SKM-1 (cell line): ENCODE results near the gene PRR5L.

ENCODE experiments used
- DNase-seq: peaks from one replicate; lab custom pipeline; 2025; ENCODE audit not compliant: unreplicated experiment; lab: John Stamatoyannopoulos, UW

Gene PRR5L

GRCh38 chr11:36431429-36432092, 135.5 kb downstream of the PRR5L start:
- no peak for DNase-seq

- DNase-seq = no peak
Measured at GRCh38 chr11:36432093-36432469, 136.0 kb downstream of the PRR5L start.

GRCh38 chr11:36432738-36433137, 136.7 kb downstream of the PRR5L start:
- DNase-seq = no peak

GRCh38 chr11:36436064-36436463, 140.0 kb downstream of the PRR5L start:
- DNase-seq = no peak

- DNase-seq = no peak
Measured at GRCh38 chr11:36436589-36436988, 140.5 kb downstream of the PRR5L start.

- DNase-seq = no peak
Measured at GRCh38 chr11:36437413-36437812, 141.3 kb downstream of the PRR5L start.

GRCh38 chr11:36438126-36438525, 142.0 kb downstream of the PRR5L start:
- DNase-seq = no peak

GRCh38 chr11:36441610-36442208, 145.6 kb downstream of the PRR5L start:
- no peak for DNase-seq

GRCh38 chr11:36443661-36444060, 147.6 kb downstream of the PRR5L start:
- DNase-seq = no peak

GRCh38 chr11:36446135-36446534, 150.0 kb downstream of the PRR5L start:
- no peak for DNase-seq

- no peak for DNase-seq
Measured at GRCh38 chr11:36447514-36447913, 151.4 kb downstream of the PRR5L start.

GRCh38 chr11:36447947-36448346, 151.9 kb downstream of the PRR5L start:
- DNase-seq = no peak

- DNase-seq = no peak
Measured at GRCh38 chr11:36449561-36450096, 153.5 kb downstream of the PRR5L start.

GRCh38 chr11:36450110-36450572, 154.1 kb downstream of the PRR5L start:
- DNase-seq = no peak

- DNase-seq = no peak
Measured at GRCh38 chr11:36451045-36451444, 155.0 kb downstream of the PRR5L start.

GRCh38 chr11:36451681-36452080, 155.6 kb downstream of the PRR5L start:
- no peak for DNase-seq

- DNase-seq = peak; percentile 29
Measured at GRCh38 chr11:36452236-36452940, 156.3 kb downstream of the PRR5L start.

GRCh38 chr11:36452961-36453360, 156.9 kb downstream of the PRR5L start:
- DNase-seq = no peak

- peak; percentile 73 for DNase-seq
Measured at GRCh38 chr11:36453678-36454077, 157.6 kb downstream of the PRR5L start.

- no peak for DNase-seq
Measured at GRCh38 chr11:36454551-36454940, 158.5 kb downstream of the PRR5L start.

- DNase-seq = no peak
Measured at GRCh38 chr11:36454941-36455631, 159.0 kb downstream of the PRR5L start.
